Keratinocyte (primary cell): ENCODE measurements around the gene NCEH1. TPM values are rescaled to one million over a fixed set of nuclear protein-coding genes. Genes with fewer than 3 reads are reported as not detected.

ENCODE experiments used
- DNase-seq: peaks from one replicate; pipeline ENCODE4 v3.0.0-alpha.2; 2011; ENCODE audit warnings: low read depth, missing footprints, low spot score
- FAIRE-seq: peaks from 2 replicates; lab custom pipeline; 2011; peaks lifted over from hg19 to GRCh38; lab: Jason Lieb, UNC
- H2AFZ ChIP-seq: 2 replicates; pipeline ENCODE4 v1.6.0; 2012; ENCODE audit warnings: low read length, control low read depth, inconsistent platforms; ENCODE audit not compliant: control insufficient read depth
- H3K27ac ChIP-seq: 2 replicates; pipeline ENCODE4 v1.5.1; 2011; ENCODE audit warnings: low read length; ENCODE audit not compliant: control insufficient read depth, insufficient read depth
- H3K27me3 ChIP-seq: 3 replicates; pipeline ENCODE4 v1.6.0; 2011; ENCODE audit warnings: low read length; ENCODE audit not compliant: control insufficient read depth, insufficient read depth; ENCODE audit errors: extremely low read depth
- H3K36me3 ChIP-seq, 2 experiments: 2 replicates in 1 of 2; 3 replicates in 1 of 2; pipeline ENCODE4 v1.5.1; 2011; ENCODE audit warnings: low read length in 2 of 2, mild to moderate bottlenecking in 1 of 2; ENCODE audit not compliant: control insufficient read depth in 2 of 2, insufficient read depth in 2 of 2; ENCODE audit errors: extremely low read depth in 1 of 2
- H3K4me1 ChIP-seq: 3 replicates; pipeline ENCODE4 v1.5.1; 2011; ENCODE audit warnings: low read length; ENCODE audit not compliant: control insufficient read depth, insufficient read depth; ENCODE audit errors: extremely low read depth
- H3K4me2 ChIP-seq: 3 replicates; pipeline ENCODE4 v1.6.0; 2011; ENCODE audit warnings: low read depth, low read length; ENCODE audit not compliant: control insufficient read depth, insufficient read depth; ENCODE audit errors: extremely low read depth
- H3K4me3 ChIP-seq, 3 experiments: fragments of 200-600 bp in 1 of 3; sonication (generic) in 1 of 3; 2 replicates in 2 of 3; 3 replicates in 1 of 3; pipeline ENCODE4 v1.5.1; 2011 to 2016; ENCODE audit warnings: low read length in 3 of 3, mild to moderate bottlenecking in 3 of 3, control low read depth in 2 of 3, inconsistent platforms in 1 of 3, low read depth in 1 of 3, mixed read lengths in 1 of 3, mixed run types in 1 of 3, moderate library complexity in 1 of 3; ENCODE audit not compliant: control insufficient read depth in 2 of 3, insufficient read depth in 2 of 3; ENCODE audit errors: extremely low read depth in 1 of 3
- H3K79me2 ChIP-seq: 2 replicates; pipeline ENCODE4 v1.6.0; 2012; ENCODE audit warnings: low read length; ENCODE audit not compliant: control insufficient read depth, insufficient read depth
- H3K9ac ChIP-seq: 3 replicates; pipeline ENCODE4 v1.6.0; 2011; ENCODE audit warnings: low read length; ENCODE audit not compliant: control insufficient read depth, insufficient read depth; ENCODE audit errors: extremely low read depth
- H3K9me1 ChIP-seq: 3 replicates; pipeline ENCODE4 v1.6.0; 2011; ENCODE audit warnings: low read length; ENCODE audit not compliant: control insufficient read depth, insufficient read depth; ENCODE audit errors: extremely low read depth
- H3K9me3 ChIP-seq: 2 replicates; pipeline ENCODE4 v1.5.1; 2012; ENCODE audit warnings: low read depth, low read length; ENCODE audit not compliant: control insufficient read depth
- H4K20me1 ChIP-seq: 3 replicates; pipeline ENCODE4 v1.6.0; 2011; ENCODE audit warnings: low read length; ENCODE audit not compliant: control insufficient read depth, insufficient read depth; ENCODE audit errors: extremely low read depth
- CTCF ChIP-seq, 3 experiments: IDR thresholded peaks in 1 of 3; conservative IDR thresholded peaks in 1 of 3; optimal IDR thresholded peaks in 1 of 3; 2 replicates in 2 of 3; 3 replicates in 1 of 3; pipeline versions ENCODE3 to v1.5.1; 2011; ENCODE audit warnings: low read length in 3 of 3, mild to moderate bottlenecking in 3 of 3, moderate library complexity in 2 of 3, control low read depth in 1 of 3, inconsistent platforms in 1 of 3; ENCODE audit not compliant: insufficient read depth in 2 of 3; ENCODE audit errors: extremely low read depth in 1 of 3
- EZH2 ChIP-seq: IDR thresholded peaks from one replicate; pipeline ENCODE4 v1.6.1; 2012; ENCODE audit warnings: inconsistent platforms, mild to moderate bottlenecking, low read length, moderate library complexity
- dilution Hi-C: fragments of 300-500 bp; cut with MboI; formaldehyde crosslinking; loops from one replicate; pipeline ENCODE4 v1.7.0; 2020; ENCODE audit warnings: low sequenced_read_pairs; ENCODE audit not compliant: extremely low pct_ligation_motif_present
- polyA plus RNA-seq, 5 experiments: library from polyadenylated mRNA; depleted of rRNA in 3 of 5; stranded (reverse) in 3 of 5; stranded (forward) in 1 of 5; unstranded in 1 of 5; fragments of >200 nt; gene quantifications; 1 replicate in 1 of 5; 2 replicates in 3 of 5; 3 replicates in 1 of 5; pipeline versions ENCODE4 v1.2.1 to v1.2.3, GENCODE V29; 2011 to 2012; ENCODE audit warnings: missing spikeins in 2 of 5, low read depth in 1 of 5, low replicate concordance in 1 of 5

The NCEH1 gene
- polyA plus RNA-seq, 1 donor (not counting 4 experiments of a cell fraction or from before 2014, with no cell fraction given): 13.2 TPM

- Histone ChIP-seq H4K20me1 (no peaks in the 10 kb centered on the region), H3K79me2 (peaks cover 41% of the 10 kb centered on the region), H3K4me2 (peak overlapping the region; percentile 94), H3K27ac (peak overlapping the region; percentile 94), H3K36me3 (peaks cover 0 to 4% of the 10 kb centered on the region in 2 experiments), H3K9me3 (no peaks in the 10 kb centered on the region), H3K9ac (peak overlapping the region; percentile 91), H3K27me3 (no peaks in the 10 kb centered on the region), H2AFZ (no peak overlapping the region), H3K4me1 (peaks cover 37% of the 10 kb centered on the region), H3K4me3 (peak overlapping the region; percentile 15 to 73 (median 51)), H3K9me1 (no peaks in the 10 kb centered on the region)
- TF ChIP-seq EZH2: no peak
- no peak for TF ChIP-seq CTCF (optimal IDR thresholded peaks at IDR 0.05 in 1 of 3, IDR thresholded peaks at IDR 0.05 in 1 of 3, conservative IDR thresholded peaks at IDR 0.05 in 1 of 3; ENCODE audit: extremely low read depth in 1 of 3, insufficient read depth in 2 of 3, low read length in 3 of 3)
- no peak for DNase-seq
- peak; percentile 43 for FAIRE-seq
- dilution Hi-C loops: no loop called here
Observed at GRCh38 chr3:172750069-172750367, 39.2 kb upstream of the NCEH1 start.

- Histone ChIP-seq H3K4me1 (peaks cover 37% of the 10 kb centered on the region), H3K9me1 (no peaks in the 10 kb centered on the region), H4K20me1 (no peaks in the 10 kb centered on the region), H3K4me2 (peak overlapping the region; percentile 94), H3K9me3 (no peaks in the 10 kb centered on the region), H3K79me2 (peaks cover 35% of the 10 kb centered on the region), H3K27ac (peak overlapping the region; percentile 94), H3K4me3 (peak overlapping the region in 2 of 3 experiments; percentile 51 to 73), H3K36me3 (peaks cover 0 to 4% of the 10 kb centered on the region in 2 experiments), H3K27me3 (no peaks in the 10 kb centered on the region), H2AFZ (no peak overlapping the region), H3K9ac (peak overlapping the region; percentile 91)
- FAIRE-seq: peak; percentile 71
- dilution Hi-C loops: no loop called here
- no peak for DNase-seq
- TF ChIP-seq CTCF (optimal IDR thresholded peaks at IDR 0.05 in 1 of 3, IDR thresholded peaks at IDR 0.05 in 1 of 3, conservative IDR thresholded peaks at IDR 0.05 in 1 of 3; ENCODE audit: extremely low read depth in 1 of 3, insufficient read depth in 2 of 3, low read length in 3 of 3): no peak
- TF ChIP-seq EZH2: no peak
Observed at GRCh38 chr3:172749230-172749965, 38.5 kb upstream of the NCEH1 start.
